ENCODE results near the gene DPP6.

DNA sequence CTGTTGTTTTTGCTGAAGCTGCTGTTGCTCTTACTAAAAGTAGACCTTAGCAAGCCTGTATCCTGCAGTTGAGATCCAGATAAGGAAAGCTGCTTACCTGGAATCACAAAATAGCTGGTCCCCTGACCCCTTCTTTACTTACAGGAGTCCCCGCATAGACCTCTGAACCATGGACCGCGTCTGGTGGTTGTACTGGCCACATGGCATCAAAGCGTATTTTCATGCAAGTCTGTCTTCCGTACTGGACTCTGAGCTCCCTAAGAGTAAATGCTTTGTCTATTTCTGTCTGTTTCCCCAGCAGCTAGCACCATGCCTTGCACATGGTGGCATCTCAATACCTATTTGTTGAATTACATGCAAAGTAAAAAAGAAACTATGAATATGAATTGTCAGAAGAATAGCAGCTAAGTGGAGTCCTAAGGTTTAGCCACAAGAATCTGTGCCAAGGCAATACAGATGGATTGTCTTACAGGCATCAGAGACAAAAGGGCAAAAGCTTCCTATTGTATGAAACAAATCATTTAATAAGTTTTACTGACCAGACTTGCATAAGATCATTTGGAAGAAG, 791.6 kb downstream of the DPP6 start:
- TF ChIP-seq CTCF (IDR thresholded peaks at IDR 0.05) (no peak), EZH2 (IDR thresholded peaks at IDR 0.05; ENCODE audit: borderline replicate concordance, insufficient read depth, low read depth, low read length, poor library complexity, severe bottlenecking) (no peak)

Data from B cell (primary cell).